IPS-NIHi11 (cell line): Measurements from ENCODE around the gene OR6K3.
"Not testable (repeated sequence)": the region's sequence is repeated elsewhere in the genome, so short reads cannot be mapped to it uniquely, and the experiment has no call there.

Experiments
- DNase-seq: peaks from one replicate; pipeline ENCODE4 v3.0.0; 2012; ENCODE audit warnings: mixed read lengths, low spot score

The OR6K3 gene

DNA sequence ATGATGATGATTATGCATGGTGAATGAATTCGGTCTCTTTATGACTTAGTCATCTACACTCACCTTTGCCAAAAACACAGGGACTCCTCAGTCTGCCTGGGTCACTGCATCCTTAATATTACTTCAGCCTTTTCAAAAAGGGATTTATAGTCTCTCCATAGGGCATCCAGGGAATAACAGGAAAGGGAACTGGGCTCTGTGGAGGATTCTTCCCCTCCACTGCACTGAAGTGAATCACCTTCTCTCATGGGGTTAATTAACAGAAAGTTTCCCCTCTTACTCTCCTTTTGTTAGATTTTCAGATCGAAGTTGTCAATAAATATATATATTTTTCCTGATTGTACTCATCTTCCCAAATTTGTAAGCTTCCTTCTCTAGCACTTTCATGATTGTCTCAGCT, at the start of gene OR6K3:
Gene OR6K3 (minus strand): TSS at position 101 of the 400 bp plus-strand sequence. CDS start 2,605 bp downstream, outside the sequence.
- DNase-seq, result no peak

- DNase-seq, result no peak
Measured at GRCh38 chr1:158754420-158754819, 33.9 kb upstream of the OR6K3 start, which contains the start of gene OR6K6. TSS of gene OR6K6 (plus strand) at chr1:158754720. CDS start at chr1:158754888, 168 bp downstream.

DNA sequence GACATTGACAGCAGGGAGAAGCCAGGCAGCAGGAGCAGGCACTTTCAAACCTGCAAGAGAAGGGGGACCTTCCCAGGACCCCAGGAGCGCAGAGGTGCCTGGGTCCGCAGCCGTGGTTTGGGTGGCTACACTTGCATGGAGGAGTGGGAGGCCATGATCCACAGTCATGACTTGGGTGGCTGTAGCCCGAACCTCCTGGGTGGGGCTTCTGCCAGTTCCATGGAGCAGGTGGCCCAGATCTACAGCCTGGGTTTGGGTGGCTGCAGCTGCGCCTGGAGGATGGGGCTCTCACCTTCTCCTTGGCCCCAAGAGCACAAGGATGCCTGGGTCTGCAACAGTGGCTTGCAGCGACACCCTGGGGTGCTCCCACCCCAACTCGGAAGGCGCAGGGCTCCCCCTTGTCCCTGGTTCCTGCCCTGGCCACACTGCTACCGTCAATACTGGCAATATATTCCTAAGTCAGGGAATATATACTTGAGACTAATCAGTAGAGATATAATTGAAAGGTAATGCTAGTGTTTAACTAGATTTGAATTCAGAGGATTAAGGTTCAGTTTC, 31.7 kb upstream of the OR6K3 start:
- DNase-seq, result no peak

DNA sequence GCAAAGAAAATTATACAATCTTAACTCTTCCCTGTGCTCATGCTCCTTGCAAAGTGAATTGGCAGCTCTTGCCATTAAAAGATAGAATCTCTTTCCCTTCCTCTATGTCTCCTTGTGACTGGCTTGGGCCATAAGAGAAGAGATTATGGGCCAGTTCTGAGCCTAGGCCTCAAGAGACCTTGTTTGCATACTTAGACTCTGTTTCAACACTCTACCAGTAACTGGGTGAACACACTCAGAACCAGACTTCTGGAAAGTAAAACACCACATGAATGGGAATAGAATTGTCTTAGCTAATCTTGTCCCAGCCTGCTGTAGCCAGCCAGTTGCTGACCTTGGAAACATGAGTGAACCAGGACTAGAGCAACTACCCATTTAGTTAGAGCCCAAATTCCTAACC, 15.3 kb upstream of the OR6K3 start:
- no peak for DNase-seq

DNA sequence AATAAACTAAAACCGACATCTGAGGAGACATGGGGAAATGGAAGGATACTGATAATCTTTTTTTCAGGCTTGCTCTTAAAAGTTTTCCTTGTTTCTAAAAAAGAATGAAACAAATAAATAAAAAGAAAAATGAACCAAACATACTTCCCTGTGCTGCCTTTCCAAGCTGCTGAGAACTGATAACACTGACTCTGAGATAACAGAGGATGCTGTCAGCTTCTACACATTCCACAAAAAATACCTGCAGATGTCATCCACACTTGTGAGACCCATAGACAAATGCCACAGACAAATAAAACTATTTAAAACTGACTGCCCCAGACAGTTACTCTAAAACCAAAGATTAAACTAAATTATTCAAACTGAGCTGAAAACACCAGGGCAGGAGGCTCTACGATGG, 12.0 kb upstream of the OR6K3 start:
- DNase-seq, result no peak

DNA sequence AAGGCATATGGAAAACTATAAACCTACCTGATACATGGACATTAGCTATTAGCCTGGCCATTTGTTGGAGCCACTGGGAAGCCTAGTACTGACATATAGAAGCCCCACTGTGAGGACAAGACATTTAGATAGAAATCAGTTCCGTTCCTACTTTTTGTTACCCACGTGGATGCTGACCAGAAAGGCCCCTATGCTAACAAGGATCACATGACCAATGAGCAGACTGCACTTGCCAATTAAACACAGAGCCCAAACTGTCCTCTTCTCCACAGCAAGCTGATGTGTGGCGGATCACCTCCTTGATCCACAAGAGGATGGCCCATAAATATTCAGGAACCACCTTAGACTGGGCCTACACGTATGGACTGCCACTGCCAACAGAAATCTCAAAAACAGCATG, 11.2 kb upstream of the OR6K3 start:
- DNase-seq, result no peak

DNA sequence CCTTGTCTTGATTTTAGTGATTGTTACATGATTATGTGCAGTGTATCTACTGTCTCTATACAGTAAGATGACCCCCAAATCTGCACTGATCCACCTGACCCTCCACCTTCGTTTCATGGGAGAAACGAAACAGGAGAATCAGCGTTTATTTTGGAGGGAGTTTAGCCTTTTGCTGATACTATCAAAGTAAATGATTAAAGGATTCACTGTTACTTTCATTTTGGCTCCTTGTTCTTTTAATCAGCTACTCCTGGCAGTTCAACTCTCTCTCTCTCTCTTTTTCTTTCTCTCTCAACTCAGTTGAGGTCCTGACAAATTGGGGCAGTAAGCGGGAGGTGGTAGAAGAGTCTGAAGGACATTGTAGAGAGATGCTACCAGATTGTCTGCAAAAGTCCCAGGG, 9.9 kb upstream of the OR6K3 start:
- no peak for DNase-seq

DNA sequence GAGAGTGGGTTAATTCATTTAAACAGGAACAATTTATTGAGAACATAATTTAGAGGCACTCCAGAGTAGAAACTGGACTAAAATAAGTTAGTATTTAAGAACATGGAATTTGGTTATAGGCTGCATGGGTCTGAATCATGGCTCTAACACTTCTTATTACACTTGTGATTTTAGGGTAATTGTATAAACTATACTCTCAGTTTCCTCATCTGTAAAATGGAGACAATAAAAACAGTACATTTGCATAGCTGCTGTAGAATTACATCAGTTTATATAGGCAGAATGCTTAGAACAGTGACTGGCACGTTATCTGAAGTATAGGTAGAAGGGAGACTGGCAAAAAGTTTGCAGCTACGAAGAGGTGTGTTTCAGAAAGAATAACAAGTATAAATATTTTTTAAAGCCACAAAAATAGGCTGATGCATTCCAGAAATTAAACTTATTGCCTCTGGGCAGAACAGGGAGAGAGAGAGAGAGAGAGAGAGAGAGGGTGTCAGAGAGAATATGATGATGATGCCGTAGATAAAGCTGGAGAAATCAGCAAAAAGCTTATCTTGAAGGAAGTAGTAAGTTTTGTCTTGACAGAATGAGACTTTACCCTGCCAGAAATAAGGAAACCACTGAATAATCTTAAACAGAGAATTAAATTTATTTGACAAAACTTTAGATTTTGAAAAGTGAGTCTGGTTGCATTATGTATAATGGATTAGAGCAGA, 8.1 kb upstream of the OR6K3 start:
- no peak for DNase-seq

DNA sequence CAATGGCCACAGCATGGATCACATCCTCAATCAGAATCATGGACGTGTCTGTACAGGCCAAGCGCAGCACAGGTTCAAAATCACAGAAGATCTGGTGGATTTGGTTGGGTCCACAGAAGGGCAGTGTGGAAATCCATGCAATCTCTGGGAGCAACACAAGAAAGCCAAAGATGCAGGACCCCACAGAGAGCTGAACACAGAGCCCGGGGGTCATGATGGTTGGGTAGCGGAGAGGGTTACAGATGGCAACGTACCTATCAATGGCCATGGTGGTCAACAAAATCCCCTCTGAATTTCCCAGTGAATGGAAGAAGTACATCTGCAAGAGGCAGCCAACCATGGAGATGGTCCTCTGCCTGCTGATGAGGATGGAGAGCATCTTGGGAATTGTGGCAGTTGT, 3.9 kb upstream of the OR6K3 start:
- DNase-seq, result no peak

GRCh38 chr1:158719664-158720063, 856 bp downstream of the OR6K3 start:
- DNase-seq, result no peak

DNA sequence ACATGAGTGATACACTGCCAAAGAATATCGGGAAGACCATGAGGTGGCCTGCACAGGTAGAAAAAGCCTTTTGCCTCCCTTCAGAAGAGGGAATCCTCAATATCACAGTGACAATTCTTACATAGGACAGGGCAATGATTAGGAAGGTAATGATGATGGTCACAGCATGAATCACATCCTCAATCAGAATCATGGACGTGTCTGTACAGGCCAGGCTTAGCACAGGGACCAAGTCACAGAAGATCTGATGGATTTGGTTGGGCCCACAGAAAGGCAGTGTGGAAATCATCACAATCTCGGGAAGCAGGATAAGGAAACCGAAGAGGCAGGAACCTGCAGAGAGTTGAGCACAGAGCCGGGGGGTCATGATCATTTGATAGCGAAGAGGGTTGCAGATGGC, 3.2 kb downstream of the OR6K3 start:
- DNase-seq, result no peak

GRCh38 chr1:158716335-158716734, 4.2 kb downstream of the OR6K3 start:
- no peak for DNase-seq

DNA sequence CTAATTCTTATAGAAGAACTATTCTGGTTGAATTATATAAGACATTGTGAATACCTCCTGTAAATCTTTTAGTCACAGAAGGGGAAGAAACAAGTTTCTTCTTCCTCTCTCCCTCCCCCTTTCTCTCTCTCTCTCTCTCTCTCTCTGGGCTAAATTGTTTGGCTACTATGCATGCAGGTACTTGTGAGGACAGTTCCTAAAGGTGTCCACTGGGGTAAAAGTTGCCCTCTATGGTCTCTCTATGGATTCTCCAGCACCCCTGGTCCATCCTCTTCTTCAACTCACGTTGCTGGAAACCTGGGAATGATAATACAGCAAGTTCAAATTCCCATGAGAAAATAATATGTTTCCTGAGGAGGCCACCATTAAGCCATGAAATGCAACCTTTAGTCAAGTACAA, 5.8 kb downstream of the OR6K3 start:
- DNase-seq, result no peak

- DNase-seq, result no peak
Measured at GRCh38 chr1:158711098-158711497, 9.4 kb downstream of the OR6K3 start.

DNA sequence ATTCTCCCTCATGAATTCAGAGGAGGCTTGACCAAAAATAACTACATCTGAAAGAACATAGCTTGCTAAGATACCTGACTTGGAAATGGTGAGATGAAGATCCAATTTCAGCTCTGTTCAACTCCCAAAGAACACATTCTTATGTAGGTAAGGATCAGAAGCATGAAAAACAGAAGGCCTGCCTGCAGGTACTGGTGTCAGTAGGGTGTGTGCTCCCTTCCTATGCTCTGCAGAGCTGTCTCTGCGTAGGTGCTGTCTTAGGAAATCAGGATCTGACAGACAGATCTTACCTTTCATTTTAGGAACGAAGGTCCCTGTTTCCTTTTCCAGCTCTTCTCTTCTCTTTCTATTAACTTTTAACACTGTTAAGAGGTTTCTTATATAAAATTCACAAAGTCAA, 14.4 kb downstream of the OR6K3 start:
- no peak for DNase-seq

GRCh38 chr1:158700552-158700951, 20.0 kb downstream of the OR6K3 start, which contains the start of gene OR6K2:
TSS of gene OR6K2 (minus strand) at chr1:158700652. CDS start at chr1:158700652, 0 bp downstream.
- DNase-seq, result no peak

DNA sequence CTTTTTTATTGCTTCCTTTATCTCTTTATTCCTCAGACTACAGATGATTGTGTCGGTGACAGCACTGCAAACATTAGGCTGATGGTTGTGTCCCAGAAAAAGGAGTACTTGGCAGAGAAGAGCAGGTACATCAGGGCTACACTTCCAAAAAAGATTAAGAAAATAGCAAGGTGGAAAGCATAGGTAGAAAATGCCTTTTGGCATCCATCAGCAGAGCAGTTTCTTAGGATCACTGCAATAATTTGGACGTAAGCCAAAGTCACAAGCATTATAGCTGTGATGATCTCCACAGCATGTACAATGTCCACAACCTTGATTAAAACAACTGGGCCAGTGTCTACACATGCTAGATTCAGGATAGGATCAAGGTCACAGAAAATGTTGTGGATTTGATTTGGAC, 25.9 kb downstream of the OR6K3 start:
- no peak for DNase-seq

DNA sequence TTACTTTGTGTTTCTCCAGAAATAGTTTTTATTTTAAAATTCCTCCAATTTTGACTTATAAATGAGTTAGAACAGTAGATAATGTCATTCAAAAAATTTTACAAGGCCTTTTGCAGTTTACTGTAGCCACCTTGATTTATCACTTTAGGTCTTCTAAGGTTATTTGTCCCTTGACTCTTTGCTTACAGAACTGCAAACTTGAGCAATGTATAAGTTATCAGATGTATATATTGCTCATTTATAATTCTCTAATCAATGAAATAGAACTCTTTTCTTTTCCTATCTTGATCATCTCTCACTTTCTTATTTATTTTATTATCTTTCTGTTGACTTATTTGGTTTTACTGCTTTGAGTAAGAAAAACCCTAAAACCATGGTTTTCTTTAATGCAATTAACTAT, 28.2 kb downstream of the OR6K3 start:
- no peak for DNase-seq

- no peak for DNase-seq
Measured at GRCh38 chr1:158691907-158692306, 28.6 kb downstream of the OR6K3 start.

DNA sequence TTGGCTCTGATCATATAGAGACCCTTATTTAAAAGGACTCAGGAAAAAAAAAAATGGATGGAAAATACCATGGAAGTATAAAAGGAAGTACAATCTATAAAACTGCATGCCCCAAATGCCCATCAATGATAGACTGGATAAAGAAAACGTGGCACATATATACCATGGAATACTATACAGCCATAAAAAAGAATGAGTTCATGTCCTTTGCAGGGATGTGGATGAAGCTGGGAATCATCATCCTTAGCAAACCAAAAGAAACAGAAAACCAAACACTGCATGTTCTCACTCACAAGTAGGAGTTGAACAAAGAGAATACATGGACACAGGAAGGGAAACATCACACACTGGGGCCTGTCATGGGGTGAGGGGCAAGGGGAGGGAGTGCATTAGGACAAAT, 29.4 kb downstream of the OR6K3 start:
- not testable (repeated sequence) for DNase-seq

DNA sequence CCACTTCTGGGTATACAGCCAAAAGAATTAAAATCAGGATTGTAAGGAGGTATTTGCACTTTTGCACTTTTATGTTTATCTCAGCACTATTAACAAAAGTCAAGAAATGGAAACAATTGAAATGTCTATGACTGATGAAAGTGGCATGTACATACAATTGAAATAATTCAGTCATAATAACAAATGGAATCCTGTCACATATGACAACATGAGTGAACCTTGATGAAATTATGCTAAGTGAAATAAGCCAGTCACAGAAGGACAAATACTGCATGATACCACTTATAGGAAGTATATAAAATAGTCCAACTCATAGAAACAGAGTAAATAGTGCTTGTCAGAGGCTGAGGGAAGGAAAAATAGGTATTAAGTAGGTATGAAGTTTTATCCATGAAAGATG, 30.6 kb downstream of the OR6K3 start:
- DNase-seq, result no peak

GRCh38 chr1:158689110-158689509, 31.4 kb downstream of the OR6K3 start:
- no peak for DNase-seq

- DNase-seq, result not testable (repeated sequence)
Measured at GRCh38 chr1:158688343-158688742, 32.2 kb downstream of the OR6K3 start.

GRCh38 chr1:158687037-158687436, 33.5 kb downstream of the OR6K3 start:
- DNase-seq, result no peak
